22Rv1 (cell line): ENCODE results near the gene EVA1C.
"Not testable (repeated sequence)": the region's sequence is repeated elsewhere in the genome, so short reads cannot be mapped to it uniquely, and the experiment has no call there.

Experiments
- ZFX ChIP-seq: fragments of 450-650 bp; IDR thresholded peaks from 2 replicates; pipeline ENCODE4 v1.6.1; 2017; ENCODE audit warnings: antibody characterized with exemption, borderline replicate concordance
- TF ChIP-seq, protein P1 (sequence below): fragments of 450-650 bp; IDR thresholded peaks from 2 replicates; pipeline ENCODE4 v1.5.1; 2017; ENCODE audit warnings: mild to moderate bottlenecking

DNA sequence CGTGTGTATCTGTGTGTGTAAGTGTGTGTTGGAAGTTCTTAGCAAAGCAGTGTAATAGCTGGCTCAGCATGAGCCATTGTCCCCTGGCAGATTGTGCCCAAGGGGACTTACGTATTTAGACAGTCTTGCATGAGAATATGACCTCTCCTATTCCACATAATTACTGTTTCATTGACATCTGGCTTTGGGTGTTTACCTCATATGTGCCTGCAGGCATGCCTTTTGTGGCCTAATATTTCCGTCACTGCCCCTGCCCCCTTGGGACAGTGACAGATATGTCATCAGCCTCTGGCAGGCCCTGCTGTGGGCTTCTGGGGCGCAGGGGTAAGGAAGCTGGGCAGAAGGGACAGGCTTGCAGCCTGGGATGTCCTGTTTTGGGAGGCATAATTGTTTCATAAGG lies 95.5 kb downstream of the EVA1C start:
- TF ChIP-seq, protein P1, sequence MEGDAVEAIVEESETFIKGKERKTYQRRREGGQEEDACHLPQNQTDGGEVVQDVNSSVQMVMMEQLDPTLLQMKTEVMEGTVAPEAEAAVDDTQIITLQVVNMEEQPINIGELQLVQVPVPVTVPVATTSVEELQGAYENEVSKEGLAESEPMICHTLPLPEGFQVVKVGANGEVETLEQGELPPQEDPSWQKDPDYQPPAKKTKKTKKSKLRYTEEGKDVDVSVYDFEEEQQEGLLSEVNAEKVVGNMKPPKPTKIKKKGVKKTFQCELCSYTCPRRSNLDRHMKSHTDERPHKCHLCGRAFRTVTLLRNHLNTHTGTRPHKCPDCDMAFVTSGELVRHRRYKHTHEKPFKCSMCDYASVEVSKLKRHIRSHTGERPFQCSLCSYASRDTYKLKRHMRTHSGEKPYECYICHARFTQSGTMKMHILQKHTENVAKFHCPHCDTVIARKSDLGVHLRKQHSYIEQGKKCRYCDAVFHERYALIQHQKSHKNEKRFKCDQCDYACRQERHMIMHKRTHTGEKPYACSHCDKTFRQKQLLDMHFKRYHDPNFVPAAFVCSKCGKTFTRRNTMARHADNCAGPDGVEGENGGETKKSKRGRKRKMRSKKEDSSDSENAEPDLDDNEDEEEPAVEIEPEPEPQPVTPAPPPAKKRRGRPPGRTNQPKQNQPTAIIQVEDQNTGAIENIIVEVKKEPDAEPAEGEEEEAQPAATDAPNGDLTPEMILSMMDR, result not testable (repeated sequence)
- TF ChIP-seq ZFX, result not testable (repeated sequence)
